Measurements from ENCODE around the gene SFMBT2.

SFMBT2 gene

DNA sequence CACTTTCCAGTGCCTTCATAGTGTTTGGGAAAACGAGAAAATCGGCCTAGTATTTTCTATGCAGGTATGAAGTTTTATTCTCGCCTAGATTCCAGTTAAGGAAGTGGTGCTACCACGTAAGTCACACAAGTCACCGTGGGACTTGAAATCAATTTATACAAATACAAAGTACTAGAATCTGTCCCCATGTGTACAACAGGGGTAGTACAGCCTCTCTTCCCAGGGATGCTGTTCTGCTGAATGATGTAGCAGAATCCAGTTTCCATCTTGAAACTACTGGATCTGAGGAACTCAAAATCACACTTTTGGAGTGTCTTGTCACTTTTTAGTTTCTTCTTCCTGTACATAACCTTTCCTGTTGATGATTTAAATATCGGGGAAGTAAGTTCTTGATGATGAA lies 129.4 kb downstream of the SFMBT2 start:
- Histone ChIP-seq H3K27me3 (ENCODE audit: control insufficient read depth in 1 of 2, insufficient read depth in 2 of 2, low read length in 2 of 2) (no peaks in the 10 kb centered on the region), H3K36me3 (ENCODE audit: control insufficient read depth in 2 of 2, insufficient read depth in 2 of 2, low read length in 2 of 2) (peaks cover 0 to 3% of the 10 kb centered on the region in 2 donors), H3K9ac (ENCODE audit: low read length in 2 of 2) (no peak overlapping the region), H3K4me3 (ENCODE audit: low read length in 2 of 2) (no peak overlapping the region), H3K4me1 (ENCODE audit: control insufficient read depth, insufficient read depth, low read length) (no peaks in the 10 kb centered on the region), H3K27ac (ENCODE audit: low read length) (no peak overlapping the region), H3K9me3 (ENCODE audit: control insufficient read depth in 2 of 2, low read length in 2 of 2) (no peaks in the 10 kb centered on the region)

DNA sequence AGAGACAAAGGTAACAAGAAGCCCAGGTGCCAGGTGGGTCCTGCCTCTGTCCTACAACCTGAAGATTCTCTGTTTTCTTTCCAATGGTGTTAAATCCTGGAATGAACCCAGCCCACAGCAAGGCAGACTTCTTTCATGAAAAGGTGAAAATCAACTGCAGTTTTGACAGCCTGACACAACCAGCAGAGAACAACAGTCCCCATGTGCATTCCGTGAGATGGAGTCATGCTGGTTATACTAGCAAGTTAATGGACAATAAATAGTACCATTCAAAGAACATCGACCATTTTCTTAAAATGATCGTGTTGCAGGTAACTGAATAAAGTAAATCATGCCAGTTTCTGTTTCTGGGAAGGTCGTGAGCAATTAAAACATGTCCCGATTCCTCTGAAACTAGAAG lies 131.5 kb downstream of the SFMBT2 start:
- H3K27ac ChIP-seq (ENCODE audit: low read length): no peak overlapping the region
- H3K27me3 ChIP-seq (ENCODE audit: control insufficient read depth in 1 of 2, insufficient read depth in 2 of 2, low read length in 2 of 2): no peaks in the 10 kb centered on the region
- no peak overlapping the region for H3K9ac ChIP-seq (ENCODE audit: low read length in 2 of 2)
- no peak overlapping the region for H3K4me3 ChIP-seq (ENCODE audit: low read length in 2 of 2)
- H3K4me1 ChIP-seq (ENCODE audit: control insufficient read depth, insufficient read depth, low read length): no peaks in the 10 kb centered on the region
- peaks cover 0 to 4% of the 10 kb centered on the region in 2 donors for H3K36me3 ChIP-seq (ENCODE audit: control insufficient read depth in 2 of 2, insufficient read depth in 2 of 2, low read length in 2 of 2)
- no peaks in the 10 kb centered on the region for H3K9me3 ChIP-seq (ENCODE audit: control insufficient read depth in 2 of 2, low read length in 2 of 2)

DNA sequence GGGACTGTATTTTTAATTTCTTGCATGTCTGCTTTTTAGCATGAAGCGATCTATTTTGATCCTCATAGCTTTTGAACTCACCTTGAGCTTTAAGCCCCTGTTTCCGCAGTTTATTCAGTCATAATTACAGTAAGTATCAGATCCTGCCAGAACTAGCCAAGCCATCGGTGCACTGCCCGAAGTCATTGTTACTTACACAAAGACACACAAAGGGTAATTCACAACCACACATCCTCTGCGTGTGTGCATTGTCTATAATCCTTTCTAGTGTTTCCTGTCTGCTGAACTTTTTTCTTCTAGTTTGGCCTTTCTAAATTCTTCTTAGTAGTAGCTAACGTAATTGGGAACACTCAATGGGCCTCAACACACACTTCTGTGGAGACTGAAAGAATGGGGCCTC lies 133.0 kb downstream of the SFMBT2 start:
- Histone ChIP-seq H3K9me3 (ENCODE audit: control insufficient read depth in 2 of 2, low read length in 2 of 2) (no peaks in the 10 kb centered on the region), H3K4me3 (ENCODE audit: low read length in 2 of 2) (no peak overlapping the region)

DNA sequence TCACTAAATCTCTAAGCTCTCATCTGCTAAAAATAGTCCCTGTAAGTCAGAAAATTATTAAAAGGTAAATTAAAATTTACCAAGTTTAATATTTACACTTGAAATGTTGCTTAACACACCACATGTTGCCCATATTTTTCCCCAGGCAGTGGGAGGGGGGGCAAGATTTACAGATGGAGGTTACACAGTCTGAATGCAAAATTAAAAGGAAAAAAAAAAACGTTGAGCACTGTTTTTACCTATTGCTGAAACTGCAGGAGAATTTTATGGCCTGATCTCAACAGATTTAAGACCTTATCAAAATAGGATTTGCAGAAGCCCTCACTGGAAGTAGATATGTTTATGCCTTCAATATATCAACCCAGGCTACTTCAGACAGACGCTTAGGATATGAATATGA lies 133.4 kb downstream of the SFMBT2 start:
- H3K27ac ChIP-seq (ENCODE audit: low read length): no peak overlapping the region
- H3K27me3 ChIP-seq (ENCODE audit: control insufficient read depth in 1 of 2, insufficient read depth in 2 of 2, low read length in 2 of 2): no peaks in the 10 kb centered on the region
- H3K36me3 ChIP-seq (ENCODE audit: control insufficient read depth in 2 of 2, insufficient read depth in 2 of 2, low read length in 2 of 2): peaks cover 0 to 4% of the 10 kb centered on the region in 2 donors
- H3K4me1 ChIP-seq (ENCODE audit: control insufficient read depth, insufficient read depth, low read length): no peaks in the 10 kb centered on the region
- H3K9me3 ChIP-seq (ENCODE audit: control insufficient read depth in 2 of 2, low read length in 2 of 2): no peaks in the 10 kb centered on the region
- no peak overlapping the region for H3K9ac ChIP-seq (ENCODE audit: low read length in 2 of 2)
- H3K4me3 ChIP-seq (ENCODE audit: low read length in 2 of 2): no peak overlapping the region

More for the DNA sequence above, 133.0 kb downstream of the SFMBT2 start:
- Histone ChIP-seq H3K36me3 (ENCODE audit: control insufficient read depth in 2 of 2, insufficient read depth in 2 of 2, low read length in 2 of 2) (peaks cover 0 to 4% of the 10 kb centered on the region in 2 donors), H3K27ac (ENCODE audit: low read length) (no peak overlapping the region), H3K4me1 (ENCODE audit: control insufficient read depth, insufficient read depth, low read length) (no peaks in the 10 kb centered on the region), H3K9ac (ENCODE audit: low read length in 2 of 2) (no peak overlapping the region), H3K27me3 (ENCODE audit: control insufficient read depth in 1 of 2, insufficient read depth in 2 of 2, low read length in 2 of 2) (no peaks in the 10 kb centered on the region)

DNA sequence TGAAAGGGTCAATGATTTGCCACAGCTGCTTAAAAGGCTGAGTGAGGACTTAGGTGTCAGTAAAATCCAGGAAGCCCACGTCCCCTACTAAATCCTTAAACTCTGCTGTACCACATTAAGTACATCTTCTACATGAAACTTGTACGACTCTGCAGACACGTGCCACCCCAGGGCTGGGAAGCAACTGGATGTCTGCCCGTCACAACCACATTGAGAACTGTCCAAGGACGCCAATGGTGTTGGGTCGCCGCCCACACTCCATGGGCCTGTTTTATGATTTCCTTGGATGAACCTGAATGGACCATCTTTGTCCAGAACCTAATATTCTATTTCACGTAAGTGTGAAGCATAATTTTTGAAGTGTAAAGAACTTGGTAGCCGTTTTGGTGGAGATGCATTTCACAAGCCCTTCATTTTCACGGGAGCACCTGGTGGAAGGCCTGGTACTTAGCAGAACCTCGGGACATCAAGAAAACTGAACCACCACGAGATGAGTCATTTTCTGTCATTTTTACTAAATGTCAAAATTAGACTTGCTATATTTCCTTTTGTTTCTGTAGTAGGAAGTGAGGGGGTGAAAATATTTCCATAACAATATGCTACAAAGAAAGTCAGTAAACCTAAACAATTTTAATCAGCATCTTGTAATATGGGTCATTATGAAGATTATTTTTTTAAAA lies 134.9 kb downstream of the SFMBT2 start:
- H3K4me1 ChIP-seq (ENCODE audit: control insufficient read depth, insufficient read depth, low read length): no peaks in the 10 kb centered on the region
- no peak overlapping the region for H3K4me3 ChIP-seq (ENCODE audit: low read length in 2 of 2)
- H3K9ac ChIP-seq (ENCODE audit: low read length in 2 of 2): no peak overlapping the region
- peaks cover 0 to 4% of the 10 kb centered on the region in 2 donors for H3K36me3 ChIP-seq (ENCODE audit: control insufficient read depth in 2 of 2, insufficient read depth in 2 of 2, low read length in 2 of 2)
- H3K27ac ChIP-seq (ENCODE audit: low read length): no peak overlapping the region
- H3K27me3 ChIP-seq (ENCODE audit: control insufficient read depth in 1 of 2, insufficient read depth in 2 of 2, low read length in 2 of 2): no peaks in the 10 kb centered on the region
- H3K9me3 ChIP-seq (ENCODE audit: control insufficient read depth in 2 of 2, low read length in 2 of 2): no peaks in the 10 kb centered on the region

DNA sequence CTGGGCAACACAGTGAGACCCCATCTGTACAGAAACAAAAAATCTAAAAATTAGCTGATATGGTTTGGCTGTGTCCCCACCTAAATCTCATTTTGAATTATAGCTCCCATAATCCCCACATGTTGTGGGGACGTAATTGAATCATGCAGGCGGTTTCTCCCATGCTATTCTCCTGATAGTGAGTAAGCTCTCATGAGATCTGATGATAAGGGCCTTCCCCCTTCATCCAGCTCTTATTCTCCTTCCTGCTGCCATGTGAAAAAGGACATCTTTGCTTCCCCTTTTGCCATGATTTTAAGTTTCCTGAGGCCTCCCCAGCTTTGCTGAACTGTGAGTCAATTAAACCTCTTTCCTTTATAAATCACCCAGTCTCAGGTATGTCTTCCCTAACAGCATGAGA lies 136.5 kb downstream of the SFMBT2 start:
- Histone ChIP-seq H3K36me3 (ENCODE audit: control insufficient read depth in 2 of 2, insufficient read depth in 2 of 2, low read length in 2 of 2) (peaks cover 0 to 4% of the 10 kb centered on the region in 2 donors), H3K27ac (ENCODE audit: low read length) (no peak overlapping the region), H3K9ac (ENCODE audit: low read length in 2 of 2) (no peak overlapping the region), H3K4me1 (ENCODE audit: control insufficient read depth, insufficient read depth, low read length) (peaks cover 4% of the 10 kb centered on the region), H3K4me3 (ENCODE audit: low read length in 2 of 2) (no peak overlapping the region), H3K27me3 (ENCODE audit: control insufficient read depth in 1 of 2, insufficient read depth in 2 of 2, low read length in 2 of 2) (no peaks in the 10 kb centered on the region), H3K9me3 (ENCODE audit: control insufficient read depth in 2 of 2, low read length in 2 of 2) (no peaks in the 10 kb centered on the region)

DNA sequence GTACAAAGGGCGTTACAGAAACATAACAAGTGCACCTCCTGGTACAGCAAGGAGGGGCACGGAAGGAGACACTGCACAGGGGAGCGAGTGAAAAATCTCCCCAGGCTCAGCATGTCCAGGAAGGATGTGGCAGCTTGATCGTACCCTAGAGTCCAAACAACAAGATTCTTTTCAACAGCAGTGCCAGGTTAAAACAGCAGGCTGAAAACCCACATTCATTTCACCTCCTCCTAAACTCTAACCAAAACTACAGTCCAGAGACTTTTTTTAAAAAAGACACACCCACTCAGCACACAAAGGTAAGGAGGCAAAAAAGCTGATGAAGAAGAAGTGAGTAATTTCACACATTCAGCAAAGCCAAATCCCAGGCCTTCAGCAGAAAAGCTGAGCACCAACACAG lies 138.8 kb downstream of the SFMBT2 start:
- Histone ChIP-seq H3K27ac (ENCODE audit: low read length) (no peak overlapping the region), H3K9me3 (ENCODE audit: control insufficient read depth in 2 of 2, low read length in 2 of 2) (no peaks in the 10 kb centered on the region), H3K36me3 (ENCODE audit: control insufficient read depth in 2 of 2, insufficient read depth in 2 of 2, low read length in 2 of 2) (peaks cover 0 to 4% of the 10 kb centered on the region in 2 donors), H3K4me1 (ENCODE audit: control insufficient read depth, insufficient read depth, low read length) (peaks cover 4% of the 10 kb centered on the region), H3K27me3 (ENCODE audit: control insufficient read depth in 1 of 2, insufficient read depth in 2 of 2, low read length in 2 of 2) (no peaks in the 10 kb centered on the region), H3K4me3 (ENCODE audit: low read length in 2 of 2) (no peak overlapping the region), H3K9ac (ENCODE audit: low read length in 2 of 2) (no peak overlapping the region)

DNA sequence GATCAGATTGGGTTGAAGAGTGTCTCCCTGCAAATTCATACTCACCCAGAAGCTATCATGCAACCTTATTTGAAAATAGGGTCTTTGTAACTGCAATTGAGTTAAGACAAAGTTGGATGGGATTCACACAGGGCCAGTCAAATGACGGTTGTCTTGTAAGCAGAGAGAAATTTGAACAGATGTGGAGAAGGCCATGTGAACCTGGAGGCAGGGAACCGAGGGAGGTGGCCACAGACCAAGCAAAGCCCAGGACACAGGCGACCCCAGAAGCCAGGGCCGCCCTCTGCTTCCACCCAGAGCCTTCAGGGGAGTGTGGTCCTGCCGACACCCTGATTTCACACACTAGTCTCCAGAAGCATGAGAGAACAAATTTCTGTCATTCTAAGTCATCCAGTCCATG lies 140.8 kb downstream of the SFMBT2 start:
- Histone ChIP-seq H3K4me1 (ENCODE audit: control insufficient read depth, insufficient read depth, low read length) (peaks cover 12% of the 10 kb centered on the region), H3K9ac (ENCODE audit: low read length in 2 of 2) (peak overlapping the region in 1 of 2 donors; percentile 34), H3K9me3 (ENCODE audit: control insufficient read depth in 2 of 2, low read length in 2 of 2) (no peaks in the 10 kb centered on the region), H3K36me3 (ENCODE audit: control insufficient read depth in 2 of 2, insufficient read depth in 2 of 2, low read length in 2 of 2) (no peaks in the 10 kb centered on the region), H3K4me3 (ENCODE audit: low read length in 2 of 2) (peak overlapping the region in 1 of 2 donors; percentile 31), H3K27me3 (ENCODE audit: control insufficient read depth in 1 of 2, insufficient read depth in 2 of 2, low read length in 2 of 2) (no peaks in the 10 kb centered on the region), H3K27ac (ENCODE audit: low read length) (no peak overlapping the region)

DNA sequence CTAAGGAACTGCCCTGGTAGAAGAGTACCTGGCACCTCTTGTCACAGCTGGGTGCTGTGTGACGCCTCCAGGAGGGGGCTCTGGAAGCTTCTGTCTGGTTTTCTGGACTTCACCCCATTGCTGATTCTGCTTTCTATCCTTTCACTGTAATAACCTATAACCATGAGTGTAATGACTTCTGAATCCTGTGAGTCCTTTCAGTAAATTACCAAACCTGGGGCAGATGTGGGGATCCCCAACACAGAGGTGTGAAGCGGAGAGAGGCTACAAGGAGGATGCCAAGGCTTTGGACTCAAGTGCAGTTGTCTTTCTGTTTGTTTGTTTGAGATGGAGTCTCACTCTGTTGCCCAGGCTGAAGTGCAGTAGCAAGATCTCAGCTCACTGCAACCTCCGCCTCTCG lies 143.7 kb downstream of the SFMBT2 start:
- Histone ChIP-seq H3K27me3 (ENCODE audit: control insufficient read depth in 1 of 2, insufficient read depth in 2 of 2, low read length in 2 of 2) (no peaks in the 10 kb centered on the region), H3K9ac (ENCODE audit: low read length in 2 of 2) (no peak overlapping the region), H3K9me3 (ENCODE audit: control insufficient read depth in 2 of 2, low read length in 2 of 2) (no peaks in the 10 kb centered on the region), H3K4me3 (ENCODE audit: low read length in 2 of 2) (no peak overlapping the region), H3K4me1 (ENCODE audit: control insufficient read depth, insufficient read depth, low read length) (peaks cover 12% of the 10 kb centered on the region), H3K36me3 (ENCODE audit: control insufficient read depth in 2 of 2, insufficient read depth in 2 of 2, low read length in 2 of 2) (no peaks in the 10 kb centered on the region), H3K27ac (ENCODE audit: low read length) (no peak overlapping the region)

DNA sequence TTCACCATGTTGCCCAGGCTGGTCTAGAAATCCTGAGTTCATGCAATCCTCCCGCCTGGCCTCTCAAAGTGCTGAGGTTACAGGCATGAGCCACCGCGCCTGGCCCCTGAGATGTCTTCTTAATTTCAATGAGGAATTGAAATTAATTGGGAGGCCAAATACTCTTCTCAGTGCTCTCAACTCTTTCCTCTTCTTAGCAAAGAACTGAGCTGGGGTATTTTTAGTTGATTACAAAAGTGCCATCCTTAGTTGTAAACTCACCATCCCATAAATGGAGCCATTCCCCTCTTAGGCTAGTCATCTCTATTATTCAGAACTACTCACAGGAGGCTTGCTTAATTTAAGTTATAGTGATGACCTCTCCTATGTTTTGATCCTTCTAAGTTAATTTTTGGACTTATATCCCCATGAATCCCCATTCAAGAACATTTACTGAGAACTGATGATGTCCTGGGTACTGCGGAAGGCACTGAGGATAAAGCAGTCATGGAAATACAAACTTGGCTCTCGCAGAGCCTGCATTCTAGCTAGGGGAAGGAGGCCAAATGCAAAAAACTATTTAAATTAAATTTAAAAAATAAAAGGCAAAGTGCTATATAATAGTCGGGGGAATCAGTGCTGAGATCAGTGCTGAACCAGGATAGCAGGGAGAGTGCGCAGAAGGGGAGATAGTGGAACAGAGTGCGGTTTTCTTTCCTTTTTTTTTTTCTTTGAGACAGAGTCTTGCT lies 145.3 kb downstream of the SFMBT2 start:
- Histone ChIP-seq H3K4me1 (ENCODE audit: control insufficient read depth, insufficient read depth, low read length) (peaks cover 18% of the 10 kb centered on the region), H3K27me3 (ENCODE audit: control insufficient read depth in 1 of 2, insufficient read depth in 2 of 2, low read length in 2 of 2) (no peaks in the 10 kb centered on the region), H3K27ac (ENCODE audit: low read length) (peak overlapping the region; percentile 58), H3K9ac (ENCODE audit: low read length in 2 of 2) (no peak overlapping the region), H3K4me3 (ENCODE audit: low read length in 2 of 2) (no peak overlapping the region), H3K9me3 (ENCODE audit: control insufficient read depth in 2 of 2, low read length in 2 of 2) (no peaks in the 10 kb centered on the region), H3K36me3 (ENCODE audit: control insufficient read depth in 2 of 2, insufficient read depth in 2 of 2, low read length in 2 of 2) (no peaks in the 10 kb centered on the region)

DNA sequence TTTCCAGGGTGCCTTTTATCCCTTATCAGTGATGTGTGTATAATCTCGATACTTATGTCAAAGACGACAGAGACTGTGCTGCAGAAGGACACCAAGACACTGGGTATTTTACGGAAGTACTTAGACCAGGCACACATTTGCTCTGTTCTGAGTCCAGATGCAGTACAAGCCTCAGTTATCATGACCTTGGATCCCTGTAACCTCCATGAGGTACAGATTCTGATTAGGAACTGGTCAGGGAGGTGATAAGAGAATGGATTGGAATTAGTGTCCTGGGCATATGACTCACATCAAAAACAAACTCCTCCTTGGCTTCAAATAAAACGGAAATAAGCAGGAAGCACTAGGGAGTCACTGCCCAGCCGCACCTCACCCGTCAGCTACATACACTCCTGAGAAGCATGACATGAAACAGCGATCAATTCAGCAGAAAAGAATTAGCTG lies 146.5 kb downstream of the SFMBT2 start:
- Histone ChIP-seq H3K4me1 (ENCODE audit: control insufficient read depth, insufficient read depth, low read length) (peaks cover 21% of the 10 kb centered on the region), H3K36me3 (ENCODE audit: control insufficient read depth in 2 of 2, insufficient read depth in 2 of 2, low read length in 2 of 2) (no peaks in the 10 kb centered on the region), H3K27me3 (ENCODE audit: control insufficient read depth in 1 of 2, insufficient read depth in 2 of 2, low read length in 2 of 2) (no peaks in the 10 kb centered on the region), H3K27ac (ENCODE audit: low read length) (peak overlapping the region; percentile 3), H3K9ac (ENCODE audit: low read length in 2 of 2) (no peak overlapping the region), H3K9me3 (ENCODE audit: control insufficient read depth in 2 of 2, low read length in 2 of 2) (no peaks in the 10 kb centered on the region), H3K4me3 (ENCODE audit: low read length in 2 of 2) (no peak overlapping the region)
